Daoy (cell line): ENCODE data around the gene KRTAP21-1. TPM values are rescaled to one million over a fixed set of nuclear protein-coding genes. Genes with fewer than 3 reads are reported as not detected.

Experiments
- total RNA-seq: library from RNA; depleted of rRNA; stranded (reverse); fragments of >200 nt; shearing (Covaris generic); gene quantifications from 2 replicates; pipeline ENCODE4 v1.2.3, GENCODE V29; 2014; rRNA removed

KRTAP21-1 gene
- total RNA-seq, 1 experiment from 2014 or later: not detected

Other genes with a start within 250 kb of the KRTAP21-1 start
- gene KRTAP19-6, start 213.6 kb downstream of the KRTAP21-1 start, total RNA-seq: not detected in 2 replicates
- not detected in 2 replicates for gene KRTAP19-7, start 194.1 kb downstream of the KRTAP21-1 start, total RNA-seq
- not detected in 2 replicates for gene KRTAP22-2, start 165.0 kb downstream of the KRTAP21-1 start, total RNA-seq
- gene KRTAP6-3, start 163.0 kb downstream of the KRTAP21-1 start, total RNA-seq: not detected in 2 replicates
- not detected in 2 replicates for gene KRTAP6-2, start 156.5 kb downstream of the KRTAP21-1 start, total RNA-seq
- gene KRTAP22-1, start 154.3 kb downstream of the KRTAP21-1 start, total RNA-seq: not detected in 2 replicates
- not detected in 2 replicates for gene KRTAP6-1, start 141.5 kb downstream of the KRTAP21-1 start, total RNA-seq
- gene KRTAP20-1, start 139.0 kb downstream of the KRTAP21-1 start, total RNA-seq: not detected in 2 replicates
- gene KRTAP20-4, start 134.8 kb downstream of the KRTAP21-1 start, total RNA-seq: not detected in 2 replicates
- 3.4 TPM in 1 of 2 replicates, not detected in the other for gene KRTAP20-2, start 120.2 kb downstream of the KRTAP21-1 start, total RNA-seq
- not detected in 2 replicates for gene KRTAP20-3, start 112.6 kb downstream of the KRTAP21-1 start, total RNA-seq
- not detected in 2 replicates for gene KRTAP21-3, start 36.7 kb downstream of the KRTAP21-1 start, total RNA-seq
- 13.6 TPM in 1 of 2 replicates, not detected in the other for gene KRTAP21-2, start 8.2 kb downstream of the KRTAP21-1 start, total RNA-seq
- not detected in 2 replicates for gene KRTAP8-1, start 57.8 kb upstream of the KRTAP21-1 start, total RNA-seq
- not detected in 2 replicates for gene KRTAP7-1, start 74.3 kb upstream of the KRTAP21-1 start, total RNA-seq
- not detected in 2 replicates for gene KRTAP11-1, start 126.2 kb upstream of the KRTAP21-1 start, total RNA-seq